PC-9 (cell line): ENCODE data around the gene OR9I1. TPM values are rescaled to one million over a fixed set of nuclear protein-coding genes. Genes with fewer than 3 reads are reported as not detected.

Source experiments
- BruUV-seq: library from RNA; stranded (reverse); fragments of 400-500 nt; replicated peaks from 2 replicates; lab custom pipeline; 2021; lab: Mats Ljungman, UMichigan
- CTCF ChIA-PET: fragments of 300-600 bp; sonication (Branson Sonifier 250); formaldehyde crosslinking; loops from one replicate; lab custom pipeline; 2022; ENCODE audit warnings: antibody characterized with exemption; lab: Charles Lee
- POLR2A ChIA-PET: fragments of 300-600 bp; sonication (Branson Sonifier 250); formaldehyde crosslinking; loops from one replicate; lab custom pipeline; 2022; ENCODE audit warnings: antibody characterized with exemption; ENCODE audit not compliant: unreplicated experiment; lab: Charles Lee
- DNase-seq, 2 experiments: peaks; one replicate each; pipeline versions ENCODE4 v3.0.0 to v3.0.0-alpha.2; 2015 to 2022; ENCODE audit warnings: mixed read lengths in 1 of 2
- H2AFZ ChIP-seq: fragments of 200-600 bp; sonication (generic); 2 replicates; pipeline ENCODE4 v1.8.1; 2017; ENCODE audit warnings: antibody characterized with exemption
- H3F3A ChIP-seq: fragments of 200-600 bp; sonication (generic); 2 replicates; pipeline ENCODE4 v1.8.1; 2017; ENCODE audit warnings: antibody characterized with exemption, mild to moderate bottlenecking, low read depth; ENCODE audit not compliant: insufficient read depth
- H3K27ac ChIP-seq: fragments of 200-600 bp; sonication (generic); 2 replicates; pipeline ENCODE4 v1.6.1; 2016; ENCODE audit warnings: mixed run types
- H3K27me3 ChIP-seq: fragments of 200-600 bp; sonication (generic); 2 replicates; pipeline ENCODE4 v1.6.1; 2016; ENCODE audit warnings: low read depth, mixed run types; ENCODE audit not compliant: insufficient read depth
- H3K36me3 ChIP-seq: fragments of 200-600 bp; sonication (generic); 2 replicates; pipeline ENCODE4 v1.6.1; 2016; ENCODE audit warnings: low read depth, mixed run types
- H3K4me1 ChIP-seq: fragments of 200-600 bp; sonication (generic); replicated peaks from 2 replicates; pipeline ENCODE4 v1.6.1; 2016; ENCODE audit warnings: mixed run types; ENCODE audit not compliant: insufficient read depth
- H3K4me2 ChIP-seq: fragments of 200-600 bp; sonication (generic); 2 replicates; pipeline ENCODE4 v1.6.1; 2017; ENCODE audit warnings: mixed run types
- H3K4me3 ChIP-seq: fragments of 200-600 bp; sonication (generic); 2 replicates; pipeline ENCODE4 v1.6.1; 2016; ENCODE audit warnings: mixed run types
- H3K79me2 ChIP-seq: fragments of 200-600 bp; sonication (generic); 2 replicates; pipeline ENCODE4 v1.6.1; 2017; ENCODE audit warnings: low read depth, mixed run types
- H3K9me2 ChIP-seq: fragments of 200-600 bp; sonication (generic); 2 replicates; pipeline ENCODE4 v1.8.1; 2017; ENCODE audit warnings: mild to moderate bottlenecking; ENCODE audit not compliant: insufficient read depth
- H3K9me3 ChIP-seq: fragments of 200-600 bp; sonication (generic); 2 replicates; pipeline ENCODE4 v1.8.1; 2016; ENCODE audit warnings: low read depth; ENCODE audit not compliant: insufficient read depth
- H4K20me1 ChIP-seq: fragments of 200-600 bp; sonication (generic); 2 replicates; pipeline ENCODE4 v1.8.1; 2017; ENCODE audit not compliant: insufficient read depth
- CTCF ChIP-seq: fragments of 200-600 bp; sonication (generic); conservative IDR thresholded peaks from 2 replicates; pipeline ENCODE4 v1.6.1; 2017; ENCODE audit warnings: mixed run types, antibody characterized with exemption, mild to moderate bottlenecking, moderate library complexity
- EZH2 ChIP-seq: fragments of 200-600 bp; sonication (generic); IDR thresholded peaks from 2 replicates; pipeline ENCODE4 v1.8.0; 2017; ENCODE audit warnings: antibody characterized with exemption, low read depth
- intact Hi-C: fragments of 100-400 bp; cut with micrococcal nuclease; formaldehyde crosslinking; loops from one replicate; pipeline ENCODE4 v1.10.0; 2022; ENCODE audit not compliant: unreplicated experiment
- total RNA-seq: library from RNA; stranded (reverse); gene quantifications from 2 replicates; pipeline ENCODE4 v1.2.3, GENCODE V29; 2021

The OR9I1 gene
- total RNA-seq, 1 experiment from 2014 or later = not detected

- Histone ChIP-seq H3K4me2 (no peak overlapping the region), H3K27ac (no peak overlapping the region), H2AFZ (no peak overlapping the region), H4K20me1 (no peaks in the 10 kb centered on the region; the same call in 1 of the 2 replicates), H3K9me2 (no peaks in the 10 kb centered on the region), H3F3A (no peaks in the 10 kb centered on the region), H3K9me3 (no peaks in the 10 kb centered on the region), H3K27me3 (no peaks in the 10 kb centered on the region; the same call in 1 of the 2 replicates), H3K4me3 (no peak overlapping the region), H3K4me1 (no peaks in the 10 kb centered on the region), H3K79me2 (no peaks in the 10 kb centered on the region), H3K36me3 (no peaks in the 10 kb centered on the region)
- TF ChIP-seq EZH2 (no peak), CTCF (no peak)
- no TSS peak for BruUV-seq
- ChIA-PET POLR2A (no interaction called here), CTCF (no interaction called here)
- DNase-seq = no peak
- intact Hi-C loops = no loop called here
These were observed 56.7 kb downstream of the OR9I1 start for GRCh38 chr11:58068655-58069054.

GRCh38 chr11:58067685-58068084 lies 57.6 kb downstream of the OR9I1 start:
- DNase-seq = no peak
- no TSS peak for BruUV-seq
- TF ChIP-seq EZH2 (no peak), CTCF (no peak)
- Histone ChIP-seq H2AFZ (no peak overlapping the region), H3K4me1 (no peaks in the 10 kb centered on the region), H4K20me1 (no peaks in the 10 kb centered on the region; the same call in 1 of the 2 replicates), H3K36me3 (no peaks in the 10 kb centered on the region), H3K9me2 (no peaks in the 10 kb centered on the region), H3K9me3 (no peaks in the 10 kb centered on the region), H3K79me2 (no peaks in the 10 kb centered on the region), H3F3A (no peaks in the 10 kb centered on the region), H3K27me3 (no peaks in the 10 kb centered on the region; the same call in 1 of the 2 replicates), H3K4me3 (no peak overlapping the region), H3K27ac (no peak overlapping the region), H3K4me2 (no peak overlapping the region)
- ChIA-PET CTCF (no interaction called here), POLR2A (no interaction called here)
- intact Hi-C loops = no loop called here

Other genes starting within 250 kb of the OR9I1 start
- not detected in 2 replicates for gene OR9Q1, start 101.6 kb downstream of the OR9I1 start, total RNA-seq
- not detected in 2 replicates for gene OR6Q1, start 94.6 kb downstream of the OR9I1 start, total RNA-seq
- not detected in 2 replicates for gene OR9Q2, start 63.5 kb upstream of the OR9I1 start, total RNA-seq
- gene OR1S2, start 78.6 kb upstream of the OR9I1 start, total RNA-seq = not detected in 2 replicates
- gene OR1S1, start 87.2 kb upstream of the OR9I1 start, total RNA-seq = not detected in 2 replicates
- gene OR10Q1, start 103.4 kb upstream of the OR9I1 start, total RNA-seq = not detected in 2 replicates
- not detected in 2 replicates for gene OR10W1, start 142.7 kb upstream of the OR9I1 start, total RNA-seq
- gene OR5B17, start 233.5 kb upstream of the OR9I1 start, total RNA-seq = not detected in 2 replicates